Measurements from ENCODE around the gene CRABP1.

DNA sequence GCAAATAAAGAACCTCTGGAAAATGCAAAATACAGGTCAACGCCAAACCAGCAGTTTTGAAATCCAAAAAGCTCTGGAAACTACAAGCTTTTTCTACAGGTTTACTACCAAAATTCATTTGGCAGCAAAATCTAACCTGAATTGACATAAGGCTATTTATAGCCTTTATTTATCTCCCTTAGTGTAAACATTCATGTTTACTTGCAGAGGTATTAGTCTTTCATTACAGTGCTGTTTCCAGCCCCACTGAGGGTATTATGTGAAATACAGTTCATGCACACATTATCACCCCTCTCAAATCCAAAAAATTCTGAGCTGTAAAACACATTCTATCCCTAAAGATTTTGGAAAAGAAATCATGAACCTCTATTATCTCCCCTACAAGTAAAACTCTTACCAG is 47.9 kb upstream of the CRABP1 start:
- TF ChIP-seq CTCF (conservative IDR thresholded peaks at IDR 0.05) (no peak), EZH2 (IDR thresholded peaks at IDR 0.05; ENCODE audit: low read depth) (no peak)

Measured in PC-9 (cell line).